ENCODE measurements around the gene DMPK. TPM values are rescaled to one million over a fixed set of nuclear protein-coding genes. Genes with fewer than 3 reads are reported as not detected.
A peak's percentile ranks its signal among the peaks of the same experiment; 100 is the strongest.

Gene DMPK
- total and polyA plus RNA-seq, 9 of the 15 experiments (the other 6 are each of a cell fraction or from before 2014, with no cell fraction given) = 0.24 to 31.3 (median 7.3) TPM

GRCh38 chr19:45825917-45826893 is 43.9 kb upstream of the DMPK start:
- no peak for FAIRE-seq
- Histone ChIP-seq H4K20me1 (replicated peaks; ENCODE audit: control insufficient read depth, insufficient read depth, low read length) (no peaks in the 10 kb centered on the region), H3K79me2 (ENCODE audit: control insufficient read depth, insufficient read depth, low read length) (no peaks in the 10 kb centered on the region), H3K27me3 (ENCODE audit: control insufficient read depth in 2 of 2, insufficient read depth in 2 of 2, low read length in 2 of 2) (no peaks in the 10 kb centered on the region), H3K27ac (ENCODE audit: extremely low read depth, low read depth, low read length) (no peak overlapping the region), H3K36me3 (ENCODE audit: control insufficient read depth, insufficient read depth, low read length) (peaks cover 93% of the 10 kb centered on the region; the same call in 2 of the 3 replicates), H3K4me1 (replicated peaks in 1 of 2; ENCODE audit: control insufficient read depth in 2 of 2, insufficient read depth in 2 of 2, low read length in 2 of 2) (peaks cover 0 to 3% of the 10 kb centered on the region in 2 experiments; a peak in 1 of 5 replicates), H3K9me1 (ENCODE audit: control insufficient read depth, insufficient read depth, low read length) (peaks cover 6% of the 10 kb centered on the region), H2AFZ (ENCODE audit: low read depth, low read length) (no peak overlapping the region), H3K9me3 (replicated peaks; ENCODE audit: control insufficient read depth, insufficient read depth, low read depth, low read length) (no peaks in the 10 kb centered on the region), H3K4me2 (ENCODE audit: insufficient read depth, low read length) (no peak overlapping the region), H3K9ac (ENCODE audit: insufficient read depth in 1 of 2, low read depth in 2 of 2, low read length in 2 of 2) (no peak overlapping the region; a peak in 1 of 4 replicates), H3K4me3 (no peak overlapping the region)
- ChIA-PET CTCF (ENCODE audit: low intra/inter-chr PET ratio) (no interaction called here), POLR2A (interaction anchor here (0.6 to 1.7 kb wide), 6 partner anchors 9 to 137 kb away, joined by 3 to 5 read pairs (median 3); no protein-coding TSS in a partner anchor)
- no peak for DNase-seq (ENCODE audit: extremely low read depth in 1 of 4, low spot score in 3 of 4)
- no TSS peak for BruUV-seq (replicated peaks)
- ATAC-seq = no peak
- in situ Hi-C loops (cut with MboI) (no loop called here), intact Hi-C loops (cut with micrococcal nuclease) (no loop called here)
- 85% methylated on average over 21 of the region's 22 CpGs for WGBS (ENCODE audit: insufficient coverage, low coverage, missing lambda C conversion rate)
- TF ChIP-seq KLF13 (tag; IDR thresholded peaks at IDR 0.05; ENCODE audit: borderline replicate concordance, low read depth) (no peak), POLR2G (IDR thresholded peaks at IDR 0.05; ENCODE audit: low read depth, low read length) (peak; percentile 44), NR2C1 (IDR thresholded peaks at IDR 0.05) (no peak), NR2C1 (tag; IDR thresholded peaks at IDR 0.05) (no peak), ZFP91 (CRISPR knock-in tag; IDR thresholded peaks at IDR 0.05) (no peak), CHD1 (IDR thresholded peaks at IDR 0.05; ENCODE audit: low read length) (no peak), NCOR1 (IDR thresholded peaks at IDR 0.05) (no peak), GMEB1 (CRISPR knock-in tag; IDR thresholded peaks at IDR 0.05) (no peak), ARID1B (IDR thresholded peaks at IDR 0.05) (no peak)

Data from K562 (cell line).